Left renal pelvis (tissue), 4 donors: ENCODE data around the gene RAB24. TPM values are rescaled to one million over a fixed set of nuclear protein-coding genes. Genes with fewer than 3 reads are reported as not detected.
"Not testable (repeated sequence)": the region's sequence is repeated elsewhere in the genome, so short reads cannot be mapped to it uniquely, and the experiment has no call there.

ENCODE experiments used
- DNase-seq, 4 donors: peaks; one replicate each; pipeline ENCODE4 v3.0.0-alpha.2; 2013; ENCODE audit warnings: low read depth in 4 of 4, low spot score in 3 of 4
- polyA plus RNA-seq, 4 donors: library from polyadenylated mRNA; unstranded; fragments of 120-200 nt; gene quantifications; one replicate each; pipeline ENCODE4 v1.2.1, GENCODE V29; 2013; ENCODE audit not compliant: insufficient read length in 4 of 4

RAB24 gene
- polyA plus RNA-seq: 10 to 100 TPM; 21.9 to 44.8 (median 25.5) TPM

- DNase-seq: peak in 3 of 4 donors; percentile 61 to 71 (median 67)
Measured at GRCh38 chr5:177303121-177303924, at the start of gene RAB24, which contains the start of gene PRELID1. Gene RAB24, minus strand, starts transcription at chr5:177303719. Its CDS starts 431 bp downstream, at chr5:177303288. Gene PRELID1, plus strand, starts transcription at chr5:177303799. Its CDS starts 187 bp downstream, at chr5:177303986.

- no peak for DNase-seq
Measured at GRCh38 chr5:177353093-177353492, 49.6 kb upstream of the RAB24 start.

- DNase-seq: peak; percentile 89 to 94 (median 92)
Measured at GRCh38 chr5:177351392-177352329, 48.1 kb upstream of the RAB24 start, which contains the start of gene LMAN2. Gene LMAN2, minus strand, starts transcription at chr5:177351668. Its CDS starts 21 bp downstream, at chr5:177351647.

GRCh38 chr5:177350776-177351391 is 47.4 kb upstream of the RAB24 start:
- no peak for DNase-seq

- DNase-seq: no peak
Measured at GRCh38 chr5:177349762-177350161, 46.2 kb upstream of the RAB24 start.

GRCh38 chr5:177349362-177349647 is 45.8 kb upstream of the RAB24 start:
- DNase-seq: no peak

- DNase-seq: no peak
Measured at GRCh38 chr5:177347699-177348098, 44.2 kb upstream of the RAB24 start.

- no peak for DNase-seq
Measured at GRCh38 chr5:177346820-177347219, 43.3 kb upstream of the RAB24 start.

GRCh38 chr5:177344891-177345290 is 41.4 kb upstream of the RAB24 start:
- DNase-seq: no peak

GRCh38 chr5:177343777-177344176 is 40.3 kb upstream of the RAB24 start:
- no peak for DNase-seq

GRCh38 chr5:177343000-177343399 is 39.5 kb upstream of the RAB24 start:
- not testable (repeated sequence) for DNase-seq

- no peak for DNase-seq
Measured at GRCh38 chr5:177339107-177339638, 35.7 kb upstream of the RAB24 start.

GRCh38 chr5:177338251-177339106 is 35.0 kb upstream of the RAB24 start:
- DNase-seq: no peak

- no peak for DNase-seq
Measured at GRCh38 chr5:177336603-177337494, 33.3 kb upstream of the RAB24 start.

GRCh38 chr5:177336112-177336511 is 32.6 kb upstream of the RAB24 start:
- DNase-seq: no peak

GRCh38 chr5:177335701-177336065 is 32.2 kb upstream of the RAB24 start:
- no peak for DNase-seq

- no peak for DNase-seq
Measured at GRCh38 chr5:177334781-177335700, 31.5 kb upstream of the RAB24 start.

GRCh38 chr5:177334155-177334551 is 30.6 kb upstream of the RAB24 start:
- DNase-seq: no peak
